ENCODE measurements around the gene CKS1B. TPM values are rescaled to one million over a fixed set of nuclear protein-coding genes. Genes with fewer than 3 reads are reported as not detected.

CKS1B gene
- total and polyA plus RNA-seq, 9 of the 15 experiments (the other 6 are each of a cell fraction or from before 2014, with no cell fraction given): 215 to 1,103 (median 460) TPM

DNA sequence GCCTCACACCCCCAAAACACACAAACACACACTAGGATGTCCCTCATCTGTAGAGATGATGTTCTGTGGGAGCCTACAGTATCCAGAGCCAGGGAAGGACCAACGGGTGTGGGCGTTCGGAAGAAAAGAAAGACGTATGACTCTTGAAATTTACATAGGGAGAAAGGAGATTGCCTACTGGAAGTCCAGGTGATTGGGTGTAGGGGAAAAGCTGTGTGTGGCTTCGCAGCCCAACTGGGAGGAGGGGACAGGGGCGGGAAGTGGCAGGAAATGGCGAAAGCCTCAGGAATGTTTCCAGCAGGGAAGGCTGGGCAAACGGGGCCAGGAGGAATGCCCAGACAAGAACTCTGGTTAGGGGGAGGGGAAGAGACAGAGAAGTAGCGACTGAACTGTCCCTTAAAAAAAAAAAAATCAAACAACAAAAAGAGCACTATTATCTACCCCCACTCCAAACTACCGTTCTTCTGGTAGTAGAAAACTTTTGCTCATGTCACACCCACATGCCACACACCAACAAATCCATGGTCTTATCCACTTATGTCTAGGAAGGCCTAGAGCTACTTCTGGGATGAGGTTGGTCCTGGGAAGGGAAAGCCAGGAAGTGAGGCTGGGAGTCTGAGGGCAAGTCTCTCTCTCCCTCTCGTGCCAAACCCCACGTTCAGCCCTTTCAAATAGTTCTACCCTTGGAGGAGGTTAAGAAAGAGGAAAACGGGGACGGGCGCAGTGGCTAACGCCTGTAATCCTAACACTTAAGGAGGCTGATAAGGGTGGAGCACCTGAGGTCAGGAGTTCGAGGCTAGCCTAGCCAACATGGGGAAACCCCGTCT is 1.8 kb upstream of the CKS1B start (continued):
- TF ChIP-seq, protein P1, sequence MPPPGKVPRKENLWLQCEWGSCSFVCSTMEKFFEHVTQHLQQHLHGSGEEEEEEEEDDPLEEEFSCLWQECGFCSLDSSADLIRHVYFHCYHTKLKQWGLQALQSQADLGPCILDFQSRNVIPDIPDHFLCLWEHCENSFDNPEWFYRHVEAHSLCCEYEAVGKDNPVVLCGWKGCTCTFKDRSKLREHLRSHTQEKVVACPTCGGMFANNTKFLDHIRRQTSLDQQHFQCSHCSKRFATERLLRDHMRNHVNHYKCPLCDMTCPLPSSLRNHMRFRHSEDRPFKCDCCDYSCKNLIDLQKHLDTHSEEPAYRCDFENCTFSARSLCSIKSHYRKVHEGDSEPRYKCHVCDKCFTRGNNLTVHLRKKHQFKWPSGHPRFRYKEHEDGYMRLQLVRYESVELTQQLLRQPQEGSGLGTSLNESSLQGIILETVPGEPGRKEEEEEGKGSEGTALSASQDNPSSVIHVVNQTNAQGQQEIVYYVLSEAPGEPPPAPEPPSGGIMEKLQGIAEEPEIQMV (tag; conservative IDR thresholded peaks at IDR 0.05; ENCODE audit: low read depth): no peak
- TF ChIP-seq TEAD4 (IDR thresholded peaks at IDR 0.05; ENCODE audit: low read length) (no peak), TEAD4 (CRISPR knock-in tag; IDR thresholded peaks at IDR 0.05; ENCODE audit: borderline replicate concordance) (no peak), NFRKB (IDR thresholded peaks at IDR 0.05; ENCODE audit: low read depth) (peak; percentile 77), CBFA2T2 (conservative IDR thresholded peaks at IDR 0.05) (no peak), GTF2E2 (tag; IDR thresholded peaks at IDR 0.05) (no peak), EP400 (IDR thresholded peaks at IDR 0.05) (no peak), MXI1 (IDR thresholded peaks at IDR 0.05; ENCODE audit: low read depth, low read length) (no peak), ETV5 (CRISPR knock-in tag; IDR thresholded peaks at IDR 0.05; ENCODE audit: low read depth) (no peak; the same call in 1 of the 2 replicates), GATA2 (CRISPR knock-in tag; IDR thresholded peaks at IDR 0.05) (no peak), ZNF124 (CRISPR knock-in tag; IDR thresholded peaks at IDR 0.05) (no peak), RBM22 (IDR thresholded peaks at IDR 0.05; ENCODE audit: low read depth, low read length, poor library complexity, severe bottlenecking) (no peak), GABPB1 (CRISPR knock-in tag; IDR thresholded peaks at IDR 0.05) (no peak), CREM (IDR thresholded peaks at IDR 0.05; ENCODE audit: low read depth) (peak; percentile 6; the same call in 1 of the 2 replicates)
- TF ChIP-seq, protein P2, sequence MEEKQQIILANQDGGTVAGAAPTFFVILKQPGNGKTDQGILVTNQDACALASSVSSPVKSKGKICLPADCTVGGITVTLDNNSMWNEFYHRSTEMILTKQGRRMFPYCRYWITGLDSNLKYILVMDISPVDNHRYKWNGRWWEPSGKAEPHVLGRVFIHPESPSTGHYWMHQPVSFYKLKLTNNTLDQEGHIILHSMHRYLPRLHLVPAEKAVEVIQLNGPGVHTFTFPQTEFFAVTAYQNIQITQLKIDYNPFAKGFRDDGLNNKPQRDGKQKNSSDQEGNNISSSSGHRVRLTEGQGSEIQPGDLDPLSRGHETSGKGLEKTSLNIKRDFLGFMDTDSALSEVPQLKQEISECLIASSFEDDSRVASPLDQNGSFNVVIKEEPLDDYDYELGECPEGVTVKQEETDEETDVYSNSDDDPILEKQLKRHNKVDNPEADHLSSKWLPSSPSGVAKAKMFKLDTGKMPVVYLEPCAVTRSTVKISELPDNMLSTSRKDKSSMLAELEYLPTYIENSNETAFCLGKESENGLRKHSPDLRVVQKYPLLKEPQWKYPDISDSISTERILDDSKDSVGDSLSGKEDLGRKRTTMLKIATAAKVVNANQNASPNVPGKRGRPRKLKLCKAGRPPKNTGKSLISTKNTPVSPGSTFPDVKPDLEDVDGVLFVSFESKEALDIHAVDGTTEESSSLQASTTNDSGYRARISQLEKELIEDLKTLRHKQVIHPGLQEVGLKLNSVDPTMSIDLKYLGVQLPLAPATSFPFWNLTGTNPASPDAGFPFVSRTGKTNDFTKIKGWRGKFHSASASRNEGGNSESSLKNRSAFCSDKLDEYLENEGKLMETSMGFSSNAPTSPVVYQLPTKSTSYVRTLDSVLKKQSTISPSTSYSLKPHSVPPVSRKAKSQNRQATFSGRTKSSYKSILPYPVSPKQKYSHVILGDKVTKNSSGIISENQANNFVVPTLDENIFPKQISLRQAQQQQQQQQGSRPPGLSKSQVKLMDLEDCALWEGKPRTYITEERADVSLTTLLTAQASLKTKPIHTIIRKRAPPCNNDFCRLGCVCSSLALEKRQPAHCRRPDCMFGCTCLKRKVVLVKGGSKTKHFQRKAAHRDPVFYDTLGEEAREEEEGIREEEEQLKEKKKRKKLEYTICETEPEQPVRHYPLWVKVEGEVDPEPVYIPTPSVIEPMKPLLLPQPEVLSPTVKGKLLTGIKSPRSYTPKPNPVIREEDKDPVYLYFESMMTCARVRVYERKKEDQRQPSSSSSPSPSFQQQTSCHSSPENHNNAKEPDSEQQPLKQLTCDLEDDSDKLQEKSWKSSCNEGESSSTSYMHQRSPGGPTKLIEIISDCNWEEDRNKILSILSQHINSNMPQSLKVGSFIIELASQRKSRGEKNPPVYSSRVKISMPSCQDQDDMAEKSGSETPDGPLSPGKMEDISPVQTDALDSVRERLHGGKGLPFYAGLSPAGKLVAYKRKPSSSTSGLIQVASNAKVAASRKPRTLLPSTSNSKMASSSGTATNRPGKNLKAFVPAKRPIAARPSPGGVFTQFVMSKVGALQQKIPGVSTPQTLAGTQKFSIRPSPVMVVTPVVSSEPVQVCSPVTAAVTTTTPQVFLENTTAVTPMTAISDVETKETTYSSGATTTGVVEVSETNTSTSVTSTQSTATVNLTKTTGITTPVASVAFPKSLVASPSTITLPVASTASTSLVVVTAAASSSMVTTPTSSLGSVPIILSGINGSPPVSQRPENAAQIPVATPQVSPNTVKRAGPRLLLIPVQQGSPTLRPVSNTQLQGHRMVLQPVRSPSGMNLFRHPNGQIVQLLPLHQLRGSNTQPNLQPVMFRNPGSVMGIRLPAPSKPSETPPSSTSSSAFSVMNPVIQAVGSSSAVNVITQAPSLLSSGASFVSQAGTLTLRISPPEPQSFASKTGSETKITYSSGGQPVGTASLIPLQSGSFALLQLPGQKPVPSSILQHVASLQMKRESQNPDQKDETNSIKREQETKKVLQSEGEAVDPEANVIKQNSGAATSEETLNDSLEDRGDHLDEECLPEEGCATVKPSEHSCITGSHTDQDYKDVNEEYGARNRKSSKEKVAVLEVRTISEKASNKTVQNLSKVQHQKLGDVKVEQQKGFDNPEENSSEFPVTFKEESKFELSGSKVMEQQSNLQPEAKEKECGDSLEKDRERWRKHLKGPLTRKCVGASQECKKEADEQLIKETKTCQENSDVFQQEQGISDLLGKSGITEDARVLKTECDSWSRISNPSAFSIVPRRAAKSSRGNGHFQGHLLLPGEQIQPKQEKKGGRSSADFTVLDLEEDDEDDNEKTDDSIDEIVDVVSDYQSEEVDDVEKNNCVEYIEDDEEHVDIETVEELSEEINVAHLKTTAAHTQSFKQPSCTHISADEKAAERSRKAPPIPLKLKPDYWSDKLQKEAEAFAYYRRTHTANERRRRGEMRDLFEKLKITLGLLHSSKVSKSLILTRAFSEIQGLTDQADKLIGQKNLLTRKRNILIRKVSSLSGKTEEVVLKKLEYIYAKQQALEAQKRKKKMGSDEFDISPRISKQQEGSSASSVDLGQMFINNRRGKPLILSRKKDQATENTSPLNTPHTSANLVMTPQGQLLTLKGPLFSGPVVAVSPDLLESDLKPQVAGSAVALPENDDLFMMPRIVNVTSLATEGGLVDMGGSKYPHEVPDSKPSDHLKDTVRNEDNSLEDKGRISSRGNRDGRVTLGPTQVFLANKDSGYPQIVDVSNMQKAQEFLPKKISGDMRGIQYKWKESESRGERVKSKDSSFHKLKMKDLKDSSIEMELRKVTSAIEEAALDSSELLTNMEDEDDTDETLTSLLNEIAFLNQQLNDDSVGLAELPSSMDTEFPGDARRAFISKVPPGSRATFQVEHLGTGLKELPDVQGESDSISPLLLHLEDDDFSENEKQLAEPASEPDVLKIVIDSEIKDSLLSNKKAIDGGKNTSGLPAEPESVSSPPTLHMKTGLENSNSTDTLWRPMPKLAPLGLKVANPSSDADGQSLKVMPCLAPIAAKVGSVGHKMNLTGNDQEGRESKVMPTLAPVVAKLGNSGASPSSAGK (IDR thresholded peaks at IDR 0.05): no peak
